GM19023 (cell line): ENCODE results near the gene TNFRSF8.

Source experiments
- ATAC-seq: cut with Tn5 transposase; IDR thresholded peaks from one replicate; pipeline ENCODE4 v1.9.1; 2021; ENCODE audit warnings: mild to moderate bottlenecking, moderate library complexity; ENCODE audit not compliant: unreplicated experiment

The TNFRSF8 gene

GRCh38 chr1:12153181-12153785, 90.2 kb downstream of the TNFRSF8 start:
- ATAC-seq = no peak

GRCh38 chr1:12155328-12155727, 92.2 kb downstream of the TNFRSF8 start:
- no peak for ATAC-seq

- no peak for ATAC-seq
These were observed 94.5 kb downstream of the TNFRSF8 start for GRCh38 chr1:12157366-12158231.

GRCh38 chr1:12158357-12159092, 95.4 kb downstream of the TNFRSF8 start:
- ATAC-seq = no peak

GRCh38 chr1:12159816-12160215, 96.7 kb downstream of the TNFRSF8 start:
- ATAC-seq = no peak

DNA sequence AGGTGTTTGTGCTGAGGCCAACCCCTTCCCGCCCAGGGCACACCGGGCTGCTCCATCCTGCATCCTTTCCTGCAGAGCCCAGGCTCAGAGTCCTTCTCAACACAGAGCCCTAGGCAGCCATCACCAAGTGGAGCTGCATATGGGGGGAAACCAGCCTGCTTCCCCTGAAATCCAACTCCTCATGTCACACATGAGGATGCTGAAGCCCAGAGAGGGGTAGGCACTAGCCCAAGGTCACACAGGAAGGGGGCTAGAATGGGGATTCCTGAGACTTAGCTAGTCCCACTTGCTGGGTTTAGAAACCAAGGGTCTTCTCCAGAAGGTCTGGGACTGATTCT, 98.2 kb downstream of the TNFRSF8 start:
- ATAC-seq = no peak

- peak; percentile 77 for ATAC-seq
These were observed 98.8 kb downstream of the TNFRSF8 start for GRCh38 chr1:12161662-12162458.

DNA sequence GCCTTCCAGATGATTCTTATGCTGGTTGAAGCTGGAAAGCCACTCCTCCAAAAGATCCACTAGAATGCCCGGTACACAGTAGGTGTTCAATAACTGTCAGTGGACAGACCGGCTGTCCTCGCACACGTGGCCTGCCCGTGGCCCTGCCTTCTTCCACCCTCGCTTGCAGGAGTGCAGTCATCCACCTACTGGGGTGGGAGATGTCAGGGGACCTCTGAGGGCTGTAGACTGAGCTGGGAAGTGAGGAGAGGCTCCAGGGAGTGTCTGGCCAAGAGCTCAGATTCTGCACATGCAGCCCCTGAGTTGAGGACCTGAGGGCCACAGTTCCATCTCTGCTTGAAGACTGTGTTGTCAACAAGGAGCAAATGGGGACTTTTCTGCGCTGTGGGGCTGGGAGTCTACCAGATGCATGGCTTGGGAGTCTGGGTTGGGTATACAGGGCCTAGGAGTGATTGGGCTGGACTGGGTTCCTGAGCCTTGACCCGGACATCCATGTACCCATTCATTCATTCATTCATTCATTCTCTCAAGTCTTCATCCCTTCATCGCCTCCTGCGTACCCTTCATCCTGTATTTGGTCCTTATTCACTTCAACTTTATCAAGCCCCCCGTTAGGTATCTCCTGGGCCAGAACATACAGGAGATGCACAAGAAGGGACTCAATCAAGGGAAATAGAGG, 99.5 kb downstream of the TNFRSF8 start:
- ATAC-seq = no peak

- ATAC-seq = no peak
These were observed 100.1 kb downstream of the TNFRSF8 start for GRCh38 chr1:12163210-12163609.

DNA sequence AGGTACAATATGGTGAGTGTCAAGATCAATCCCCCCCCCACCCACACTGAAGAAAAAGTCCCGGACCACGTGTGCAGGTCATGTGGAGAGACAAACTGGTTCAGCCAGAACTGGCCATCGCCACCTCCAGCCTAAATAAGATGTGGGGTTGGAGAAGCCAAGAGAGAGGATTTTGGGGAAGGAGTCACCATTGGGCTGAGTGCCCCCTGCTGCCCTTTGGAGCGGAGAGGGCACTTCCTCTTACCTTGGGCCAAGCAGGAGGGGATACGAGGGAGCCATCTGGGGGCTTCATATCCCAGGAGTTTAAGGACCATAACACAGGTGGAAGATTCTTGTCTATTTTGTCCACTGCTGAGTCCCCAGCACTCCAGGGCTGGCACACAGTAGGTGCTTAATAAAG, 101.1 kb downstream of the TNFRSF8 start:
- ATAC-seq = no peak

GRCh38 chr1:12165342-12165741, 102.2 kb downstream of the TNFRSF8 start:
- no peak for ATAC-seq

GRCh38 chr1:12166834-12167492, 103.9 kb downstream of the TNFRSF8 start, which contains the start of gene TNFRSF1B:
Gene TNFRSF1B, plus strand, starts transcription at chr1:12166991. Its CDS starts 101 bp downstream, at chr1:12167092.
- ATAC-seq = peak; percentile 39

DNA sequence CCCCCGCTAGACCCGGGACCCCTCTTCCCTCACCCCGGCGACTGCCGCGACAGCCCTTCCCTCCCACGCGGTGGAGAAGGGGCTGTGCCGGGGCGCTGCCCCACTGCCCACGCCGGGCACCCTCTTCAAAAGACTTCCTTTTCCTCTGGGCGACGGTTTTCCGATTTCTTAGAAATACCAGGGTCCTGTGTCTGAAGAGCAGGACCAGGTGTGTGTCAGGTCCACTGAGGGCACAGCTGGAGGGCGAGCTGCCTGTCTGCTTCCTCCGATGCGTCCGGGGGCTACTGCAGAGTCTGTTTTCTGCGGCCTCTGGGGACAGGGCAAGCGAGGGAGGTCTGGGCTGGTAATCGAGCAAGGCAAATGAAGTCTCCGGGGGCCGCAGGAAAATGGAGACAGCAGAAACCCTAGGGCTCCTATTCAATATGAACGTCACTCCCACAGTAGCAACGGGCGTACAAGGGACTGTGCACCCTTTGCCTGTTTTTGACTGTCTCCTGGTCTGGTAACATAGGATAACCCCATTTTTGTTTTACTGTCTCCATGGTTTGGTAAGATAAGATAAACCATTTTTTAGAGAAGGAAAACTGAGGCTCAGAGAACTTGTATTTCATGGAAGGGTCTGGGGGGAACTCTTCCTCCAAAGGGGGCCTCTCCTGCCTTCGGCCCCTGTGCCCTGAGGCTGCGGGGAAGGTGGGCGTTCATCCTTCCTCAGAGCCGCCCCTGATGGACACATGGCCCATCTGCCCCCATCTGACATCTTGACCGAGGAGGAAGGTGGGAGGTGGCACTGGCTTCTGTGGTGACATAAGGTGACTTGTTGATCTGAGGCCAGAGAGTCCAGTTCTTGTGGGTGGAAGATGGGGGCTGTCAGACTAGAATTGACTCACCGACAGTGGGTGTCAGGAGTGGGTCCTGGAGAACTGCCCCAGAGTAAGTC, 104.7 kb downstream of the TNFRSF8 start:
- peak; percentile 14 for ATAC-seq

GRCh38 chr1:12168451-12169160, 105.5 kb downstream of the TNFRSF8 start:
- ATAC-seq = no peak

- ATAC-seq = no peak
These were observed 106.5 kb downstream of the TNFRSF8 start for GRCh38 chr1:12169442-12170135.

- no peak for ATAC-seq
These were observed 107.2 kb downstream of the TNFRSF8 start for GRCh38 chr1:12170263-12170671.

DNA sequence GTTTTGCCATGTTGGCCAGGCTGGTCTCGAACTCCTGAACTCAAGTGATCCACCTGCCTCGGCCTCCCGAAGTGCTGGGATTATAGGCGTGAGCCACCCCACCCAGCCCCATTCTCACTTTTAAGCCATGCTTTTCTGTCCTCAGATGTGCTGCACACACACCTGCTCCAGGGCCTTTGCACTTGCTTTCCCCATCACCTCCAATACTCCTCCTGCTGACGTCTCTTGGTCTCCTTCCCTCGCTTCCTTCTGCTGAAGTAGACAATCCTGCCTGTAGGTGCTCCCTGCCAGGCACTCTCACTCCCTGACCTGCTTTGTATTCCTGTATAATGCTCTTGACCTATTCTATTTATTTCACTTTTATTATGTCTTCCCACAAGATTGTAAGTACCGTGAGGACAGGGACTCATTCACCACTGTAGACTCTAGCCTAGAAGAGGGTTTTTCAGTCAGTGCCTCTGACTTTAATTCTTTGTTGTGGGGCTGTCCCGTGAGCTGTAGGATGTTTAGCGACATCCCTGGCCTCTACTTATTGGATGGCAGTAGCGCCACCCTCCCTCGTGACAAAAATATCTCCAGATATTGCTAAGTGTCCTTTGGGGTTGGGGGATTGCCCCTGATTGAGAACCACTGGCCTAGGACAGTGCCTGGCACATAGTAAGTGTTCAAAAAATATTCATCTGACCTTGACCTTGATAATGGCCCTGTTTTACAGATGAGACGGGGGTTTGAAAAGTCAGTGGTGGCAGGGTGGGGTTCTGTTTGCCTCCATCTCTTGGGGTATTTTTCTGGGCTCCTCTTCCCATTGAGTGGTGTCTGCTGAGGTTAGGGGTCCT, 108.3 kb downstream of the TNFRSF8 start:
- ATAC-seq = no peak
